22Rv1 (cell line): ENCODE measurements around the gene PLCD3.

ENCODE experiments used
- CTCF ChIP-seq: fragments of 450-650 bp; IDR thresholded peaks from 2 replicates; pipeline ENCODE4 v1.5.1; 2017; ENCODE audit warnings: mild to moderate bottlenecking
- ZFX ChIP-seq: fragments of 450-650 bp; IDR thresholded peaks from 2 replicates; pipeline ENCODE4 v1.6.1; 2017; ENCODE audit warnings: antibody characterized with exemption, borderline replicate concordance

GRCh38 chr17:45113424-45113754, 18.9 kb downstream of the PLCD3 start:
- TF ChIP-seq CTCF (no peak), ZFX (no peak)
